Measurements from ENCODE around the gene CHSY3. TPM values are rescaled to one million over a fixed set of nuclear protein-coding genes. Genes with fewer than 3 reads are reported as not detected.

The CHSY3 gene
- total and polyA plus RNA-seq, 12 donors = 0.15 to 1.6 (median 1.0) TPM

DNA sequence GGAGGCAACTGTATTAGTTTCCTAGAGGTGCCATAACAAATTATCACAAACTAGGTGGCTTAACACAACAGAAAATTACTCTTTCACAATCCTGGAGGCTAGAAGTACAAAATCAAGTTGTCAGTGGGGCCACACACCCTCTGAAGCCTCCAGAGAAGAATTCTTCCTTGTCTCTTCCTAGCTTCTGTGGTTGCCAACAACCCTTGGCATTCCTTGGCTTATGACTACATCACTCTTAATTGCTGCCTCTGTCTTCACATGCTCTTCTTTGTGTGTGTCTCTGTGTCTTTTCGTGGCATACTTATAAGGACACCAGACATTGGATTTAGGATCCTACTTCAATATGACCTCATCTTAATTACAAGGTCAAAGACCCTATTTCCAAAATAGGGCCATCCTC lies 327.5 kb downstream of the CHSY3 start:
- no peak for ATAC-seq
- 73 to 79% methylated on average over 1 of the region's 1 CpG for WGBS, 2 donors
- no peaks in the 10 kb centered on the region for H3K27me3 ChIP-seq

GRCh38 chr5:130234816-130235215 lies 330.6 kb downstream of the CHSY3 start:
- DNase-seq = no peak
- H3K36me3 ChIP-seq = no peaks in the 10 kb centered on the region
- intact Hi-C loops (cut with DNase I) = no loop called here
- WGBS, 2 donors = 58 to 62% methylated on average over 1 of the region's 1 CpG
- no peak for TF ChIP-seq CTCF (IDR thresholded peaks at IDR 0.05)
- H3K27me3 ChIP-seq = no peaks in the 10 kb centered on the region
- H3K4me1 ChIP-seq = peaks cover 0 to 9% (median 0%) of the 10 kb centered on the region in 9 donors
- ATAC-seq = no peak
- no peak overlapping the region for H3K27ac ChIP-seq
- no peak overlapping the region for H3K4me3 ChIP-seq
- no peaks in the 10 kb centered on the region for H3K9me3 ChIP-seq

More for the DNA sequence above, 327.5 kb downstream of the CHSY3 start:
- no peak overlapping the region for H3K27ac ChIP-seq
- DNase-seq = no peak
- H3K4me3 ChIP-seq = no peak overlapping the region
- no peaks in the 10 kb centered on the region for H3K4me1 ChIP-seq
- no peak for TF ChIP-seq CTCF (IDR thresholded peaks at IDR 0.05)
- intact Hi-C loops (cut with DNase I) = no loop called here
- H3K9me3 ChIP-seq = peaks cover 0 to 3% (median 0%) of the 10 kb centered on the region in 11 donors
- no peaks in the 10 kb centered on the region for H3K36me3 ChIP-seq

Other genes with a start within 250 kb of the CHSY3 start
- gene MINAR2, start 156.4 kb upstream of the CHSY3 start, total RNA-seq = not detected
- under 1 TPM in 1 of 2 donors, not detected in 1; 0.01 TPM for gene MINAR2, start 156.4 kb upstream of the CHSY3 start, polyA plus RNA-seq